Femur (tissue), 1 donor: Measurements from ENCODE around the gene FOLR1.
"Not testable (repeated sequence)": the region's sequence is repeated elsewhere in the genome, so short reads cannot be mapped to it uniquely, and the experiment has no call there.

Experiments
- DNase-seq: peaks from one replicate; pipeline ENCODE4 v3.0.0-alpha.2; 2017

FOLR1 gene

DNA sequence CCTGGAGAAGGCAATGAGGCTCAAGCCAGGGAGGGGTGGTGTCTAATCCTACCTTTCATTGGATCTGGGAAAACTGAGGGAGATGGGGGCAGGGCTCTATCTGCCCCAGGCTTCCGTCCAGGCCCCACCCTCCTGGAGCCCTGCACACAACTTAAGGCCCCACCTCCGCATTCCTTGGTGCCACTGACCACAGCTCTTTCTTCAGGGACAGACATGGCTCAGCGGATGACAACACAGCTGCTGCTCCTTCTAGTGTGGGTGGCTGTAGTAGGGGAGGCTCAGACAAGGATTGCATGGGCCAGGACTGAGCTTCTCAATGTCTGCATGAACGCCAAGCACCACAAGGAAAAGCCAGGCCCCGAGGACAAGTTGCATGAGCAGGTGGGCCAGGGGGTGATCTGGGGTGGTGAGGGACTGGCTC is at the start of gene FOLR1:
TSS of gene FOLR1 (plus strand) at position 180 of the 421 bp plus-strand sequence. CDS start at position 214, 34 bp downstream.
- DNase-seq, result peak; percentile 30

DNA sequence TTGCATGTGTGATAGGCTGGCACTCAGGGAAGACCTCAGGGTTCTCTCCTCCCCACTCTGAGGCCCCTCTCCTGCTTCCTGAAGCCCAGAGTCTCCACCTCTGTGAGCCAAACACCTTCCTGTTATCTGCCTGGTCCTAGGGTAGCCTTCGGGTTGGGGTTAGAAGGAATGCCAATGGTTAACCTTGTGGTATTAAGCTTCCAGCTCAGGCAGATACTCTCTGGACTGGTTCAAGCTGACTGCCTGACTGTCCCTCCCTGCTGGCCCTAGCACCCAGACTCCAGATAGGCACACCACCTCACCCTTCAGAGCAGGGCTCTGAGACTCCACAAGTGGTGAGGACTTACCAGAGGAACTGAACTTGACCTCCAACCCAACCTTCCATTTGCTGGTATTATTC is 49.4 kb upstream of the FOLR1 start:
- DNase-seq, result not testable (repeated sequence)

DNA sequence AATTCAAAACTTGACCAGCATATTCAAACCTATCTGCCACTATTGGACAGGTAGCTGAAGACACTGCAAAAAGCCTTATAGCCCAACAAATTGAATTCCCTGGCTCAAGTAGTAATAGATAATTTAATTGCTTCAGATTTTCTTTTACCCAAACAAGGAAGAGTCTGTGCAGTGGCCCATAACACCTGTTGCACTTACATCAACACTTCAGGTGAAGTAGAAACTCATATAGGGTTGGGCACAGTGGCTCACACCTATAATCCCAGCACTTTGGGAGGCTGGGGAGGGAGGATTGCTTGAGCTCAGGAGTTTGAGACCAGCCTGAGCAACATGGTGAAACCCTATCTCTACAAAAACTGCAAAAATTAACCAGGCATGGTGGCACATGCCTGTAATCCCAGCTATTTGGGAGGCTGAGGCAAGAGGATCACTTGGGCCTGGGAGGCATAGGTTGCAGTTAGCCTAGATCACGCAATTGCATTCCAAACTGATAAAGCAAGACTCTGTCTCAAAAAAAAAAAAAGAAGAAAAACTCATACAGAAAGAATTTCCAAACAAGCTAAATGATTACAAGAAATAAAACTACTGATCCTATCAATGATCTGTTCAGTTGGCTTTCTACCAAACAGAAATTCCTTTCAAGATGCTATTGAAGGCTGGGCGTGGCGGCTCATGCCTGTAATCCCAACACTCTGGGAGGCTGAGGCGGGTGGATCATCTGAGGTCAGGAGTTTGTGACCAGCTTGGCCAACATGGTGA is 47.0 kb upstream of the FOLR1 start:
- no peak for DNase-seq

DNA sequence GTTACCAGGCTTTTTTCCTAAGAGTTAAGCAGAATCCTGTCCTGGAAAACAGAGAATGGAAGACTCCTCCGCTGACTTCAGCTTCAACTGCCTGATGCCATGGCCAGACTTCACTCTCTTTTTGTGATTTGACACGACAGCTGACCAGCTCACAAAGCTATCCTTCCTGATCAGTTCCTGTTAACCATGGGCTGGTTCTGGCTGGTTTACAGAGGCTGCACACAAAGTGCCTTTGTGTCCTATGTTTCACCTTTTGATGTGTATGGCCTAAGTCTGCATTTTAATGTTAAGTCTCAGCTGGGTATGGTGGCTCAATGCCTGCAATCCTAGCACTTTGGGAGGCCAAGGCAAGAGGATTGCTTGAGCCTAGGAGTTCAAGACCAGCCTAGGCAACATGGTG is 45.3 kb upstream of the FOLR1 start:
- no peak for DNase-seq

DNA sequence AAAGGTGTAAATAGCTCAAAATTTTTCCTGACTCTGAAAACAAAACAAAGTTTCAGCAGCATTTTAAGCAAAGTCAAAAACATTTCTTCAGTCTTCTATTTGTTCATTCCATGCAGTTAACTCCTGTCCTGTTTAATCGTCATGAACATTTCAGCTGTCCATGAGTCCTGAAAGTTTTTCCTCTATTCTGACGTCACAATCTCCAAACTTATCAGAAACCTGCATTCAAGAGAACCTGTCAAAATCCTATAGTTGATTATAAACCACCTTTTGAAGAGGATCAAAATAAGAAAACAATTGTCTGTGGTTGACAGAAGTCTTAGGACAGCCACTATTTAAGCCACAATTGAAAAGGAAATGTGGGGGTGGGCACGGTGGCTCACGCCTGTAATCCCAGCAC is 41.1 kb upstream of the FOLR1 start:
- no peak for DNase-seq

DNA sequence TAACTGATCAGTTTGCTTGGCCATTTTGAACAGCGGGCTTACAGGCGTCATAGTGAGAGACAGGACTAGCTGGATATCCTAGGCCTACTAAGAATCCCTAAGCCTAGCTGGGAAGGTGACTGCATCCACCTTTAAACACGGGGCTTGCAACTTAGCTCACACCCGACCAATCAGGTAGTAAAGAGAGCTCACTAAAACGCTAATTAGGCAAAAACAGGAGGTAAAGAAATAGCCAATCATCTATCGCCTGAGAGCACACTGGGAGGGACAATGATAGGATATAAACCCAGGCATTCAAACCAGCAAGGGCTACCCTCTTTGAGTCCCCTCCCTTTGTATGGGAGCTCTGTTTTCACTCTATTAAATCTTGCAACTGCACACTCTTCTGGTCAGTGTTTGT is 38.1 kb upstream of the FOLR1 start:
- DNase-seq, result not testable (repeated sequence)

DNA sequence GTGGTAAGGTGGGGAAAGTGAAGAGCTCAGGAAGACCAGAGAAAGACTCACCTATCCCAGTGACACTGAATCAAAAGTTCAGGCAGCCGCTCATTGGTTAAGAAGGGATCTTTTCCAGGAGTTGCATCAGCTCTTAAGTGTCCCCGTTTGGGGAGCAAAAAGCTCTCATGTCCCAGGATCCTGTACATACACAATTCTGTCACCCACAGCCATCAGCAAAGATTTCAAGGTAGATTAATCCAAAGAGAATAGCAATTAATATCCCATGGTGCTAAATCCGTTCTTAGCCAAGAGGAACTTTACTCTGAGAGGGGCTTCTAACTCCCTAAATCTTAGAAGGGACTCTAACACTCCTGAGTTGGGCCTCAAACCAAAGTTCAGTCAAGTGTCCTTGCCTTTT is 37.1 kb upstream of the FOLR1 start:
- no peak for DNase-seq

DNA sequence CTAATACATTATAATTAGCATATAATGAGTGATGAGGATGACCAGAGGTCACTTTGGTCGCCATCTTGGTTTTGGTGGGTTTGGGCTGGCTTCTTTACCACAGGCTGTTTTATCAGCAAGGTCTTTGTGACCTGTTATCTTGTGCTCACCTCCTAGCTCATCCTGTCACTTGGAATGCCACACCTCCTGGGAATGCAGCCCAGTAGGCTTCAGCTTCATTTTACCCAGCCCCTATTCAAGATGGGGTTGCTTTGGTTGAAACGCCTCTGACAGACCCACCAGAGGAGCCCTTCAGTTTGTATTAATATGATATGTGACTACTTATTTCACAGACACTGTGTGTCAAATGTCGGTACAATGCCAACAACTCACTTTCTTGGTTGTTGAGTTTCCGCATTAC is 36.2 kb upstream of the FOLR1 start:
- no peak for DNase-seq

DNA sequence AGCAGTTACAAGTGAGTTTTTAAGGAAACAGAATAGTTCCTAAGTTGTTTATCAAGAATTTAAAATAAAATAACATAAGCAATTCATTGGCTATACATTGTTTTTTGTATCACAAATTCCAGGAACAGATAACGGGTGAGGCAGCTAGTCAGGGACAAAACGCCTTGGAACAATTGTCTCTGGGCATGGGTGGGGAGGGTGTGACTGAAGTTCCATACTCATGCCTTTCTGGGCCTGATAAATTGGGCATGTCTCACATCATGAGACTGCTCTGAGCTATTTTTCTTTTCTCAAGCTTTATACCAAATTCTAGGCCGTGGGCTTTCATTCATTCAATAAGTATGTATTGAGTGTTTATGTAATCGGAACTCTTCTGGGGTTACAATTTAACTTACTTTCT is 34.8 kb upstream of the FOLR1 start:
- DNase-seq, result no peak

DNA sequence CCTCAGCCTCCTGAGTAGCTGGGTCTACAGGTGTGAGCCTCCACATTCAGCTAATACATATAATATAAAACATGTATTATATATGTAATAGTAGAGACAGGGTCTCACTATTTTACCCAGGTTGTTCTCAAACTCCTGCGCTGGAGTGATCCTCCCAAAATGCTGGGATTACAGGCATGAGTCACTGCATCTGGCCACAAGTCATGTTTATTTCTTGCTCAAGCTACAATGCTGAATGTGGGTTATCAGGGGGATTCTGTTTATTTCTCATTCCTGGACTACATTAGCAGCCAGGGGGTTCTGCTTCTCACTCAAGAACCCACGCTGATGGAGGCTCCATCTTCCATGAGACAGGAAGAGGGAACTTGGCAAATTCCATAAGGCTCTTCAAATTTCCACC is 31.6 kb upstream of the FOLR1 start:
- DNase-seq, result no peak

DNA sequence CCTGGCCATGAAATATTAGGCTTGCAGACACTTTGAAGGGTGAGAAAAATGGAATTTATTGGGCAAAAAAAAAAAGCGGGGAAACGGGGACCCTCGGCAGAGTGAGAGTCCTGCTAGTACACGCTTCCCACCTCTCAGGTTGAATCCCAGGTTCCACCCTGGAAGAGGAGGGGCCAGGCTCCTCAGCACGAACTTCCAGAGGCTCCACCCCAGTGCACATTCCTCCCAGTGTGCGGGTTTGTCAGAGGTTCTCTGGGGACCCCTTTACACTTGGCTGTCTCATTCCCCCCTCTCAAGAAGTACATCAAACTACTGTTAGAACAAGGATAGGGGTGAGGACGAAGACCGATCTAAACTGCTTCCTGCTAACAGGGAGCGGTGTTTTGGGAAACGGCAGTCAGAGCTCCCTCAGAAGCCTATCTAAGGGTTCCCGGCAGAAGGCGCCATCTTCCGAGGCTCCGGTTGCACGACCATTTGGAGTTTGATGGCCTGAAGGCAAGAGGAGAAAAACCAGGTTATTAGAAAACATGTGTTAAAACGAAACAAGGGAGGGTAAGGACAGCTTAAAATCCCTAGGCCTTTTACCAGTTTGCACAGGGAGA is 28.9 kb upstream of the FOLR1 start:
- no peak for DNase-seq

DNA sequence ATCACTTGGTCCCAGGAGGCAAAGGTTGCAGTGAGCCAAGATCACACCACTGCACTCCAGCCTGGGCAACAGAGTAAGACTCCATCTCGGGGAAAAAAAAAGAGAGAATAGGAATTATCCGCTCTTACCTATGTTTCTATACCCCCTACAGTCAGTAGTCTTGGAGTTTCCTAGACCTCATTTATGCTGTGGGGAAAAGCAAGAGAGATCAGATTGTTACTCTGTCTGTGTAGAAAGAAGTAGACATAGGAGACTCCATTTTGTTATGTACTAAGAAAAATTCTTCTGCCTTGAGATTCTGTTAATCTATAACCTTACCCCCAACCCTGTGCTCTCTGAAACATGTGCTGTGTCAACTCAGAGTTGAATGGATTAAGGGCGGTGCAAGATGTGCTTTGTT is 27.8 kb upstream of the FOLR1 start:
- DNase-seq, result not testable (repeated sequence)

DNA sequence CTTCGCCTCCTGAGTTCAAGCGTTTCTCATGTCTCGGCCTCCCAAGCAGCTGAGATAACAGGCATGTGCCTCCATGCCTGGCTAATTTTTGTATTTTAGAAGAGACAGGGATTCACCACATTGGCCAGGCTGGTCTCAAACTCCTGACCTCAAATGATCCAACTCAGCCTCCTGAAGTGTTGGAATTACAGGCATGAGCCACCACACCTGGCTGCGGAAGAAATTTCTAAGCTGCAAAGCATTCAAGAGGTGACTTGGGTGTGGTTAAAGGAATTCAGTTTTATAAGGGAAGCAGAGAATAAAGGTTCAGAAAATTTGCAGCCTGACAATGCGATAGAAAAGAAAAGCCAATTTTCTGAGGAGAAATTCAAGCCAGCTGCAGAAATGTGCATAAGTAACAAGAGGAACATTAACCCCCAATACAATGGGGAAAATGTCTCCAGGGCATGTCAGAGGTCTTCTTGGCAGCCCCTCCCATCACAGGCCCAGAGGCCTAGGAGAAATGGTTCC is 22.8 kb upstream of the FOLR1 start:
- not testable (repeated sequence) for DNase-seq

DNA sequence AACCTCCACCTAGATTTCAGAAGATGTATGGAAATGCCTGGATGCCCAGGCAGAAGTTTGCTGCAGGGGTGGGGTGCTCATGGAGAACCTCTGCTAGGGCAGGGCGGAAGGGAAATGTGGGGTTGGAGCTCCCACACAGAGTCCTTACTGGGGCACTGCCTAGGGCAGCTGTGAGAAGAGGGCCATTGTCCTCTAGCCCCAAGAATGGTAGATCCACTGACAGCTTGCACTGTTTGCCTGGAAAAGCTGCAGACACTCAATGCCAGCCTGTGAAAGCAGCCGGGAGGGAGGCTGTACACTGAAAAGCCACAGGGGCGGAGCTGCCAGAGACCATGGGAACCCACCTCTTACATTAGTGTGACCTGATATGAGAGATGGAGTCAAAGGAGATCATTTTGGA is 22.2 kb upstream of the FOLR1 start:
- not testable (repeated sequence) for DNase-seq

DNA sequence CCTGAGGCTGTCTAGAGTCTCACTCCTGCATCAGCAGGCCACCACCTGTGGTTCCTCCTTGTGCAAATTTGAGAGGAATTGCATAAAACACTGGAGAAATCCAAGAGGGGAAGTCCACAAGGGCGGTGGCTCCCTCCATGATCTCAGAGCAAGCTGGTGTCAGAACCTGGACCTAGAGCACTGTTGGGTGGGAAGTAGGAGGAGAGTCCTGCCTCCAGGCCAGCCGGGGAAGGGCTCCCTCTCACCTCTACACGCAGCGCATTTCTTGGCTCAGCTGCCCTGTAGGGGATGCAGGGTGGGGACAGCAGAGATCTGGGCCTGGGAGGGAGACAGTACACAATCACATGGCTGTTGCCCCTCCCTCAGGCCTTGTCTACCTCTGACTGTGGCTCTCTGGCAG is 19.9 kb upstream of the FOLR1 start:
- DNase-seq, result not testable (repeated sequence)

DNA sequence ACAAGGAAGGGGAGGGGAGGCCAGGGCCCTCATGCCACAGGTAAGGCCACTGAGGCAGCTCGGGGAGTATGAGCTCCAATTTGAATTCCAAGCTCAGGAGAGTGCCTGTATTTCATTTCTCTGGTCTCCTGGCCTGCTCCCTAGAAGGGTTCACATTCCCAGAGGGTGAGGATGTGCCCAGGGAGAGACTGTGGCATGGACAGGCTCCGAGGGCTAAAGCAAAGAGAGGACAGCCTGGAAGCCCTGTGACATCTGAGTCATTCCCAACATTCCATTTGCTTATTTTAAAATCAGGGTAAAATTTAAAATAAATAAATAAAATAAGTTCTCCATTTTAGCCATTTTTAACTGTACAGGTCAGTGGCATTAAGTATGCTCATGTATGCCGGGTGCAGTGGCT is 18.6 kb upstream of the FOLR1 start:
- no peak for DNase-seq

DNA sequence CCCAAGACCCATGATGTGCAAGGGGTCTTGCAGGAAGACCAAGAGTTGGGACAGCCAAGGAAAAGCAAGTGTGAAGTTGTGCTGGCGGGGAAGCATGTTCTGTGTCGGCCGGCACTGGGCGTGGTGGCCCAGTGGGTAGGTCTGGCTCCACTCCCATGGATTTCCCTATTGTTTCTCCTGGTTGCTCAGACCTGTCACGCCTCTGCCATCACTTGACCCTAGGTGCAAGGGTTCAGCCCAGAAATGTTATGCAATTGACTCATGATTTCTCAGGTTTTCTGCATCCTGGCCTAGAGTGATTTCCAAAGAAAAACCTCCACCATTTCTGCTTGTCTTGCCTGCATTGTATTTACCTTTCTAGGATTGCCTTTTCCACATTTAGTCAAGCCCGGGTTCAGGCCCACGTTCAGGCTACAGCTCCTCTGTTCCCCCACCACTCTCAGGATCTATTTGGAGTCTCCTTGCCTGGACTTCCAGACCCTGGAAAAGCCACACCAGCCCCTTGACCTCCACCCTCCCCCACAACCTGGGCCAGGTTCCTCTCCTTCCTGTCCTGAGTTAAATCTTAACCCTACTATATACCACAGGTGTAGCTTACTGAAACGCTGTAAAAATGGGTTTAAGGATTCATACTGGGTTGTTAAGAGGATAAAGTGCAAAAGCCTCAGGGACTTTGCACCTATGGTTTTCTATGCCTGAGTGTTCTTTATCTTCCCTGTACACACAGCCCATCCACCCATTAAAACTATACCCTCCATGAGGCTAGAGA is 17.5 kb upstream of the FOLR1 start:
- DNase-seq, result no peak

DNA sequence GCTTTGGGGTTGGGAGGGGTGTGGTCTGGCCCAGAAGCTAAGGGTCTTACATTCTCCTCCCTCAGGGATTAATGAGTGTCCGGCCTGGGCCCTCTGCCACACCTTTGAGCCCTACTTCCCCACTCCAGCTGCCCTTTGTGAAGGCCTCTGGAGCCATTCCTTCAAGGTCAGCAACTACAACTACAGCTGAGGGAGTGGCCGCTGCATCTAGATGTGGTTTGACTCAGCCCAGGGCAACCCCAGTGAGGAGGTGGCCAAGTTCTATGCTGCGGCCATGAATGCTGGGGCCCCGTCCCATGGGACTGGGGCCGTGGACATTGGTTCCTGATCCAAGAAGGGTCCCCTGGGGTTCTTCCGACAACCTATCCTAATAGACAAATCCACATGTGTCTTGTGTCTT is 14.3 kb upstream of the FOLR1 start:
- no peak for DNase-seq

DNA sequence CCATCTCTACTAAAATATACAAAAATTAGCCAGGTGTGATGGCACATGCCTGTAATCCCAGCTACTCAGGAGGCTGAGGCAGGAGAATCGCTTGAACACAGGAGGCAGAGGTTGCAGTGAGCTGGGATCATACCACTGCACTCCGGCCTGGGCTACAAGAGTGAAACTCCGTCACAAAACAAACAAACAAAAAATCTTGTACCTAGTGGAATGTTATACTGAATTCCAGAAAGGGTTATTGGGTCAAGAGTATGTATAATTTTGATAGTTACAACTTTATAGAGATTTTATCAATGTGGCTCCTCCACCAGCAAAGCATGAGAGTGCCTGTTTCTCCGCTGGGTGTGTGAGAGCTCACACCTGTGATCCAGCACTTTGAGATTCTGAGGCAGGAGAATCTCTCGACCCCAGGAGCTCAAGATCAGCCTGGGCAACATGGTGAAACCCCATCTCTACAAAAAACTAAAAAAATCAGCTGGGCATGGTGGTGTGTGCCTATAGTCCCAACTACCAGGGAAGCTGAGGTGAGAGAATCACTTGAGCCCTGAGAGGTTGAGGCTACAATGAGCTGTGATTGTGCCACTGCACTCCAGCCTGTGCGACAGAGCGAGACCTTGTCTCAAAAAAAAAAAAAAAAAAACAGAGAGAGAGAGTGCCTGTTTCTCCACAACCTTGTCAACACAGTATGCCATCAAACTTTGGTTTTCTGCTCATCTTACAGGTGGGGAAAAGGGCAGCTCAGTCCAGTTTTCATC is 12.7 kb upstream of the FOLR1 start:
- no peak for DNase-seq

DNA sequence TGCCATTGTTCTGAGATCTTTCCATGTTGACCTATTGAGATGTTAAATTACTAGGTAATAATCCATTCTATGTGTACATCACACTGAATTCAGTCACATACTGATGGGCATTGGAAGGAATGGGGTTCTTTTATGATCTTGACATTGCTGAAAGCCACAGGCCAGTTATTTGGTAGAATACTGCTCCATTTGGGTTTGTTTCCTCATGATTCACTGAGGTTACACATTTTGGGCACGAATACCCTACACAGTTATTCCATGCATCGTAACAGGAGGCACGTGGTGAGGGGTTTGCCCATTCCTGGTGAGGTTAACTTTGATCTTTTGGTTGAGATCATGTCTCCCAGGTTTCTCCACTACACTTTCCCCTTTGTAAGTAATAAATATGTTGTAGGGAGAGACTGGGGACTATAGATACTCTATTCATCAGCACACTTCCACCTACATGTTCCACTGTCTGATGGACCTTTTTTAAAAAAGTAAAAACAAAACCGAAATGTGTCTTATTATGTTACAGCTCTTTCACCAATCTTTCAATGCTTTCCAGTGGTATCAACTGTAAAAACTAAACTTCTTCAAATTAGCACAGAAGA is 12.0 kb upstream of the FOLR1 start:
- no peak for DNase-seq

DNA sequence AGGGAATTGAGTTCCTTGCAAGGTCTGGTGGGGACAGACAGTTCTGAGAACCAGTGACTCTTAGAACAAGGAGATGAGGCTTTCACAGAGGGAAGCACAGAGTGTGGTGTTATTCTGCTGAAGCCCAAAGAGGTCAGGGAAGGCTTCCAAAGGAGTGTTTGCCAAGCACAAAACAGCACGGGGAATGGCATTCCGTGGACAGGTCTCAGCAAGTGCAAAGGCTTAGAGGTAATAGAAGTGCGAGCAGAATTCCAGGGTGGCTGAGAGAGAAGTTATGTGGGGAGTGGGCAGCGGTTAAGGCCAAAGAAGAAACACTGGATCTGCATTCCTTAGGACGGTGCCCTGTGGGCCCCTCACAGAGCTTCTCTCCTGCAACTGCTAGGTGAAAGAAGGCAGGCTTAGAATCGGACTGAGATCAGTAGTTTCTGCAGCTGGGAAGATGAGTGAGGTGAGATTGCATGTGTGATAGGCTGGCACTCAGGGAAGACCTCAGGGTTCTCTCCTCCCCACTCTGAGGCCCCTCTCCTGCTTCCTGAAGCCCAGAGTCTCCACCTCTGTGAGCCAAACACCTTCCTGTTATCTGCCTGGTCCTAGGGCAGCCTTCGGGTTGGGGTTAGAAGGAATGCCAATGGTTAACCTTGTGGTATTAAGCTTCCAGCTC is 10.9 kb upstream of the FOLR1 start:
- not testable (repeated sequence) for DNase-seq

DNA sequence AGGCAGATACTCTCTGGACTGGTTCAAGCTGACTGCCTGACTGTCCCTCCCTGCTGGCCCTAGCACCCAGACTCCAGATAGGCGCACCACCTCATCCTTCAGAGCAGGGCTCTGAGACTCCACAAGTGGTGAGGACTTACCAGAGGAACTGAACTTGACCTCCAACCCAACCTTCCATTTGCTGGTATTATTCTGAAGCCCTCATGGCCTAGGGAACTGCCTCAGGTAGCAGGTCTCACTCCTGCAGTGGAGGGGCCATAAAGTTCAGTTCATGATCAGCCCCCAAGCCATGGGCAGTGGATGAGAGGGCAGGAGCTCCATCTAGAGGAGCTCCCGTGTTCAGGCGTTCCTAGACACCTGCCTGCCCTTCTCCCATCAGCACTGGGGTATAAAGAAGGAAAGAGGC is 10.4 kb upstream of the FOLR1 start:
- DNase-seq, result not testable (repeated sequence)
